ENCODE measurements around the gene ITPK1. TPM values are rescaled to one million over a fixed set of nuclear protein-coding genes. Genes with fewer than 3 reads are reported as not detected.

The ITPK1 gene
- polyA plus RNA-seq, 4 donors = 30.4 to 34.3 (median 31.7) TPM

DNA sequence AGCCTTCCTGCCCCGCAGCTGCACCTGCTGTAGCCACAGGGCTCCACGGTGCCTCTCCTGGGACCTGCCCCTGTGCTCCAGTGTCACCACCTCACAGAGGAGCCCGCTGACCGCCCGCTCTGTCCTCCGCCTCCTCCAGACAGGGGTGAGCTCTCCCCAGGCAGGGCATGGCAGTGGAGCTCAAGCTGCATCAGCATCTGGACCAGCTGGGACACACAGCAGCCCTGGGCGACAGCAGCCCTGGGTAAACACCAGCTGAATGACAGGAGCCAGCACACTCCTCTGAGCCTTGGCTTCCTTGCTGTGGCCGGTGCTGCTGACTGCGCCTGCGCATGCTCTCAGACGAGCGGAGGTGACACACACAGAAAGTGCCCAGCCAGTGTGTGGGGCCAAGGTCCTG is 170.7 kb downstream of the ITPK1 start:
- no peak for DNase-seq (ENCODE audit: low read depth in 4 of 4, low spot score in 3 of 4)

DNA sequence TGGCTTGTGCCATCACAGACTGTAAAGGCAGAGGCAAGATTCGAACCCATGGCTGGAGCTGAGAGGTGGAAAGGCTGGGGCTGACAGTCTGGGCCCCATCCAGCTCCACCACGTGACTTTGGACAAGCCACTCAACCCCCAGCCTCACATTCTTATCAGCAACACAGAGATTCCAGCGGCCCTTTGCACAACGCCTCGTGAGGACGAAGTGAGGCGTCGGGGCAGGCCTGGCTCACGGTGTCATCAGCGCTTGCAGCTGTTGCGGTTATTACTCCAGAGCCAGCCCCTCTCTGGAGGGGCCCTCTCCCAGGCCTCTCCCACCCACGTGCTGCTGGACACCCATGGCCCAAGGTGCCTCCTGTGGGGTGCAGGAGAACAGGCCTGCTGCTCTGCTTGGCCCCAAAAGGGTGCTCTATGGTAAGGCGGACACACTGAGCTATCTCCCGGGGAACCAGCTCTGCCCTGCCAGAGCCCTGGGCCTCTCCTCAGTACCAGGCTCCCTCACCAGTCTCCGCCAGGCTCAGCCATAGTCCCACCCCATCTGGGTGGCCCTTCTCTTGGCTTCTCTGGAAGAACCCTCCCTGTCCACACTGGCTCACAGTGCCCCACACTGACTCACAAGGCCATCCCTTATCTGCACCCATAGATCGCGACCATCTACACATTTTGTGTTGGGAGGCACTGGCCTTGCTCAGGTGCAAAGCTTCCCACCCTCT is 171.7 kb downstream of the ITPK1 start:
- no peak for DNase-seq (ENCODE audit: low read depth in 4 of 4, low spot score in 3 of 4)

DNA sequence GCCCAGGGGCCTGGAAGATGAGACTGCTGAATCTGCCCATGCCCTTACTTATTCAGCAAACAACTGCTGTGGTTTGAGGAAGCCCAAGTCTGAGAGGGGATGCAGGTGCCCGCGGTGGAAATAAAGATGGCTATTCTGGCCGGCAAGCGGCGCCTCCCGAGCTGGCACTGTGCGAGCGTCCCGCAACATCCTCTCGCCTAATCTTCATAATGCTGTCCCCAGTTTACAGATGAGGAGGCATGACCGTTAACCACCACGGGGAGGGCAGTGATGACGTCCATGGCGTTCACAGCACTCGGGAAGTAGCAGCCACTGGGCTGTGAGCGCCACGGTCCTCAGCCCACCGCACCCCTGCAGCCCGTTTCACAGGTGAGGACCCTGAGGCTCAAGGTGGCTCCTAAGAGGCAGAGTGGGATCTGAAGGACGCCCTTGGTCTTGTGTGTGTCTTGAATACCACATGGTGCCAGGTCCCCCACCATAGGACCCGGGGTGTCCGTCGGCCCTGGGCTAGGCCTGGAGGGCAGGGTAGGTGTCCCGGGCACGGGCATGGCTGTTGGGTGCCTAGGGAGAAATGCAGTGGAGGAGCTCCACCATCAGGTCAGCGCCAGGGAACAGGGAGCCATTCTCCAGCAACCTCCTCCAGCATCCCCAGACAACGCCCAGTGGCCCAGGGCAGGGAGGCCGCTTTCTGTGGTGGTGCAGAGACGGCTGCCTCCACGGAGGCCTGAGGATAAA is 172.6 kb downstream of the ITPK1 start:
- no peak for DNase-seq (ENCODE audit: low read depth in 4 of 4, low spot score in 3 of 4)

DNA sequence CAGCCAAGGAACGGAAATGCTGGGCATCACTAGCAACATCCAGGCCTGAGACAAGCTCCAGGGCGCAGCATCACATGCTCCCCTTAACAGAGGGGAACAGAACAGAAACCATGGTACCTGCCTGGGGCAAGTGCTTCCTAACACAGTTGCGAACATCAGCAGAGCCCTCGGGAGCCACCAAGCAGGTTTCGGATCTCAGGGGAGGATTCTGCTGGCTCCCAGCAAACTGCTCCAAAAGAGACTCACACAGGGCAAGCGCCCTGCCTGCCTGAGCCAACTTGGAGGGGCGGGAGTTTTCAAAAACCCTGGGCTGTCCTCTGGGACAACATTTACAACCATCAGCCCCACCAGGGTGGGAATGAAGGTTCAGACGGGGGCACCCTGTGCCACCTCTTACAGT is 173.1 kb downstream of the ITPK1 start:
- DNase-seq (ENCODE audit: low read depth in 4 of 4, low spot score in 3 of 4) = no peak

DNA sequence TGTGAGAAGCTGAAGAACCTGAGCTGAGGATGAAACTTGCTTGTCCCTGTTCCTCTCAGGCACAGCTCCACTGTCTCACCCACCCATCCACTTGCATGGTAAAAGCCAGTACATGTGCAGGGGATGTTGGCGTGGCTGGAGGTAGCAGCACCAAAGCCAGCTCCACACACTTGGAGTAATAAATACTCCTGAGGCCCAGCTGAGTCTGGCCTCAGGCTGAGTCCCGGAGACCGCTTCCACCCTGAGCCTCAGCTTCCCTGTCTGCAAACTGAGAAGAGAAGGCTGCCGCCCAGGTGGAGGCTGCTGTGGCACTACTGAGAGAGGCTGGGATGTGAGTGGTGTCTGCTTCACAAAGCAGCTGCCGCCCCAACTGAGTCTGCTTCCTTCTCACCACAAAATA is 173.6 kb downstream of the ITPK1 start:
- DNase-seq (ENCODE audit: low read depth in 4 of 4, low spot score in 3 of 4) = no peak

DNA sequence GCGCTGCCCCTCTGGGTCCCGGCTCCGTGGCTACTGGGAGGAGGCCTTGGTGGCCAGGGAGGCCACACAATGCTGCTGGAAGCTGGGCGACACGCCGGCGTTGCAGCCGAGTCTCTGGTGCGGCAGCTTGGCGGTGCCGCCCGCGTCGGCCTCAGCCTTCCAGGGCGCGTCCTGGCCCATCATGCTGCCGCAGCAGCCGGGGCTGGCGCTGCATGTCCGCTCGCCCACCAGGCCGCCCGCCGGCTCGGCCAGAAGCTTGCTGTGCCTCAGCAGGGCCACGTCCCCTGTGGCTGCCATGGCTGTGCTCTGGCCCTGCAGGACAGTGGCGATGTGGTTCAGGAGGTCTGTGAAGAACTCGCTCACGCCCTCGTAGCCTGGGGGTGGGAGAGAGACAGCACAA is 174.2 kb downstream of the ITPK1 start:
- DNase-seq (ENCODE audit: low read depth in 4 of 4, low spot score in 3 of 4) = no peak

DNA sequence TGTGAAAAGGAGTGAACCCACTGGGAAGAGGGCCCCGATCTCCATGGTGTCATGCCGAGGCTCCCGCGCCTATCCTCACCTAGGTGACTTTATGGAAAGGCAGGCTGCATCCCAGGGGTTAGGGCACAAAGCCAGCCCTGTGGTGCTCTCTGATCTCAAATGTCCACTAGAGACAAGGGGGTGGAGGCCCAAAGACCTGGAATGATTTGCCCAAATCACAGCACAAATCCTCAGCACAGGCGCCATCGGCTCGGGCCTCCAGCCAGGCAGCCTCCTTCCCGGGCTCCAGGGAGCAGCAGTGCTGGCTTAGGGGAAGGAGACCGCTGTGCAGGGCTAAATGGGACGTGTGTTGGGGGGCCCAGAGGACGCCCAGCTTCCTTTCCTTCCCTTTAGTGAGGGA is 175.2 kb downstream of the ITPK1 start:
- DNase-seq (ENCODE audit: low read depth in 4 of 4, low spot score in 3 of 4) = no peak

DNA sequence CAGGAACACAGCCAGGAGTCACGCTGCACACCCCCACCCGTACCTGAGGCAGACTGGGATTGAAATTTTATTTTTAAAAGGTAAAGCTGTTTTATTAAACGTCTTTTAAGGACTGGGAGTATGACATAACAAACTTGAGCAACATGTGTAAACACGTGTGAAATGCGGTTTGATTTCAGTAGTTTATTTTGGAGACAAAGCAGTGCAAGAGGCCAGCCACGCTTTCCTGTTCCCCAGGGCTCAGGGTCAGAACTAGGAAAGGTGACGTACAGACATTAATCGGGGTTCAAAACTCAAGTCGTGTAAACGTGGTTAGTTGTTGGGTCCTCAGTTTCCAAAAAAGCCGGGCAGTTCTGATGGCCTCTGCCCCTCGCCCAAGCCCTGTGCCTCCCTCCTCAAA is 176.0 kb downstream of the ITPK1 start:
- DNase-seq (ENCODE audit: low read depth in 4 of 4, low spot score in 3 of 4) = no peak

DNA sequence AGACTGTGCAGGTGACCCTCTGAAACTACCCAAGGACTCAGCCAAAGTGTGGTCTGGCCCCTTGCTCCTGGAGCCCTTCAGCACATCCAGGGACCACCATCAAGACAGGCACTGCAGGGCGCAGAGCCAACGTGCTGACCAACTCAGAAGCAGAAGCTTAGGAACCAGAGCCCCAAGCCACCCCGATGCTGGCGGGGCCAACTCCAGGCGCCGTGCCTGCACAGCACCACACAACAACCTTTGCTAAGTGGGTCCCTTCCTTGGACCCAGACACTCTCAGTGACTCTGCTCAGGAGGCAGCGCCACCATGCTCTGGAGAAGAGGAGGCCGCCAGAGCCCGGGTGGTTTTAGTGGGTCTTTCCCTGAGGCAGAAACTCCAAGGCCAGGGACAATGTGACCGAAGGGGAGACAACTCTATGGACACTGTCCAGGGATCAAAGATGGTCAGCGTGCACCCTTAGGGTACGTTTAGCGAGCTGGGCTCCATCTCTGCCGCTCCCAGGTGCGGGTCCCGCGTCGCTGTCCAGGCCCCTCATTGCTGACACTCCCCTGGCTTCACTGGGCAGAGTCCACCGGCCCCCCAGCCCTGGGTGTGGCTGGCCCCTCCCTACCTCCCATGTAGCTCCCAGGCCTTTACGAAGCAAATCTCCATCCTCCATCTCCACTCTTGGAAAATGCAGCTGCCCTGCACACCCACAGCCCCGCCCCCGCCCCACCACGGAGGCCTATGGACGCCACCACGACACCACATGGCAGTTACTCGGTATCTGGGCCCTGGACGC is 176.6 kb downstream of the ITPK1 start:
- DNase-seq (ENCODE audit: low read depth in 4 of 4, low spot score in 3 of 4) = no peak

DNA sequence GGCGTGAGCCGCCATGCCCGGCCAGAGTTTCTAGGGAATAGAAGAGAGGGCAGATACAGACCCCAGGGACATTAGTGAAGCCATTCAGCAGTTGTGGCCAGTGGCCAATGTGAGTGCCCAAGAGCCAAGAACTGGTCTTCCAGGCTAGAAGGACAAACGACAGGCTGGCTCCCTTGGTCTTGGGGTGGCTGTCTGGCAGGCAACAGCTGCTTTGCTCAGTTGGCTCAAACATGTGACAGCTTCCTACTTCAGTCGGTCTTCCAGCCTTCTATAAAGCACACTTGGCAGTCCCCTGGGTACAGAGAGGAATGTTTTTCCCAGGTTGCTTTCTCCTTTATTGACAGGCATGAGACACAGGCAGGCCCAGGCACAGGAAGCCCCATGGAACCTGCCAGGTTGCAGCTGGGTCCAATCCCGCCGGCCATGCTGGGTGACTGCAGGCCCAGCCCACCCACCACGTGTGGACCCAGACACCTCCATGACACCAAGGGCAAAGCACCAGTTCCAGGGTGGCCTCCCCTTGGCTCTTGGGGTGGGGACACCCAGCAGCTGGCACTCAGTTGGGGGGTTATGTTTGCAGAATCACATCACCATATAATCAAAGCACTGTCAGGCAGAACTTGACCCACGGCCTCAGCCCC is 177.4 kb downstream of the ITPK1 start:
- no peak for DNase-seq (ENCODE audit: low read depth in 4 of 4, low spot score in 3 of 4)

DNA sequence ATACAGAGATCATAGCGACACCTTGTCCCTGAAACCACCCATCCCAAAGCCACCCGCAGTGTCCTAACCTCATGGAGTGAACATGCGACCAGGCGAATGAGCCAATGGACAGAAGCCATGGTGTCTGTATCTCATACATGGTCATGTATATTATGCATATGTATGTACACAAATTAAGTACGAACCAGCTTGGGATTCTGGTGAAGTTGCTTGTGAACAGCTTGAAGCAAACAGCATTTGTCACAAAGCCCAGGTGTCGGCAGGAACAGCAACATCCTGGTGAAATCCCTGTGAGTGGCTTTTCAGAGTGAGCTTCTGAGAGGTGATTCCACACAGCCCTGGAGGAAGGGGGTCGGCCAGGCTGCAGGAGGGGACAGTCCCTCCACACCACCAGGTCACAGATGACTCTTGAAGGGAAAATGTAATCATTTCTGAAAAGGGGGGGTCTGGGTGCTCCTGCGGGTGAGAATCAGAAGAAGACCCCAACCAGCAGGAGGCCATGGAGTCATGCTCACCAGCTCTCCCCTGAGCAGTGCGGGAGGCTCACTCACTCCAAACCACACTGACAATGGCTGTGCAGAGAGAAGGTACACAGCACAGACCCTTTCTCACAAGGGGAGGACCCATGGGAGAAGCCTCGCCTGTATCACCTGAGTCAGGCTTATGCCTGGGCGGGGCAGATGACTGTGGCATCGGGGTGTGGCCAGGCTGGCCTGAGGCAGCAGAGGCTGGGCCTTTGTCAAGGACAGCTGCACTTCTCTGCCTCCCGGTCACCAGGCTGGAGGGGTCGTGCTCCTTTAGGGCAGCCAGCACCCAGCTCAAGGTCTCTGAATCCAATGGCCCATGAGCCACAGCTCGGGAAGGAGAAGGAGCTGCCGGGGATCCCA is 178.4 kb downstream of the ITPK1 start:
- no peak for DNase-seq (ENCODE audit: low read depth in 4 of 4, low spot score in 3 of 4)

DNA sequence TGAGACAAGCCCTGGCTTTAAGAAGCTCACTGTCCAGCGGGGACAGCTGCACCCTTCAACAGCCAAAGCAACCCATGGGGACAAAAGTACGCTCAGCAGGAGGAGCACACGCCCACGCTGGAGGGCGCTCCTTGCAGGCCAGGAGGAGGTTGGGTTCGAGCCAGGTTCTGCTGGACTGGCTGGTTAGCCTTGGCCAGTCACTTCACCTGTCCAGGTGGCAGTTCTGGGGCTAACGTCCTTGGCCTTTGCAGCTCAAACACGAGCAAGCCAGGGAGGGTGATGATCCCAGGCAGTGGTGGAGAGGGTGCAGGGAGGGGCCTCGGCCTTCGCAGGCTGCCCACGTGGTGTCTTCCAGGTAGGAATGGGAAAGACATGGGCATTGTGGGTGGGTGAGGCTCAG is 179.6 kb downstream of the ITPK1 start:
- no peak for DNase-seq (ENCODE audit: low read depth in 4 of 4, low spot score in 3 of 4)

DNA sequence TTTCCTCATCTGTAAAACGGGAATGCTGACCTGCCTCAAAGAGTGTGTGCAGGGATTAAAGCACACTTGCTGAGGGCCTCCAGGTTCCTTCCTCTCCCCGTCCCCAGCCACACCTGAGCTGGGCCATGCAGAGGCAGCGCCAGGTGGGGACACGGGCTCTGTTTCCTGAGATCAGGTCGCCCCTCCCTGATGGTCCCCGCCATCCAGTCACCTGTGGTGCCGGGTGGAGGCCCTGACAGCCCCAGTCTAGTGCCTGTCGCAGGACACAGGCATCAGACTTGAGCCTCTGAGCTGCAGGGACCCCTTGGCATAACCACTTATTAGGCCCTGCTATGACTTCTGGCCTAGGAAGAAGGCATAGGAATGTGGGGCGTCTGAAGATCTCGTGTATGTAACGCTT is 180.3 kb downstream of the ITPK1 start:
- DNase-seq (ENCODE audit: low read depth in 4 of 4, low spot score in 3 of 4) = no peak

DNA sequence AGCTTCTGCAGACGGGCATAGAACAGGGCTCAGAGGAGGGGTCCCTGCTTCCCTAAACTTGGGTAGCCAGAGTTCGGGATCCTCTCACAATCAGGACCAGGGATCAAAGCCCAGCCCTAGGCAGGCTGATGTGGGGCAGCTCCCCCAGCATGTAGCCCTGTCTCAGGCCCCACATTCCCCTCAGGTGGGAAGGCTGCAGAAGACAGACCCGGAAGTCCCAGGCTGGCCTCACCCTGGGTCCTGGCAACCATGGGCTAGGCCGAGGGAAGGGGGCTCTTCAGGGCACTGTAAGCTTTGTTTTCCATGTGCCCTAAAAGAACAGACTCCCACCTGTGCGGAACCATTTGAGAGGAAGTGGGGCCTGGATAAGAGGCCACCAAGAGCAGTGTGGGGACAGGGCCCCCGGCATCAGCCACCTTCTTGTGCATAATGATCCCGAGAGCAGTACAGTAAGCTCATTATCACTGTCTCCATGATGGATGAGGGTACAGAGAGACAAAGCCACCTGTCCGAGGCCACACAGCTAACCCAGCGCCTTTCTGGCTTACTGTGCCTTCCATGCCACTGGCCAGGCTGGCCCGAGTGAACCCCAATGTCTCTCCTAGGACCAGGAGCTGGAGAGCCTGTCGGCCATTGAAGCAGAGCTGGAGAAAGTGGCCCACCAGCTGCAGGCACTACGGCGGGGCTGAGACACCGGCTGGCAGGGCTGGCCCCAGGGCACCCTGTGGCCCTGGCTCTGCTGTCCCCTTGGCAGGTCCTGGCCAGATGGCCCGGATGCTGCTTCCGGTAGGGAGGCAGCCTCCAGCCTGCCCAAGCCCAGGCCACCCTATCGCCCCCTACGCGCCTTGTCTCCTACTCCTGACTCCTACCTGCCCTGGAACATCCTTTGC is 181.3 kb downstream of the ITPK1 start:
- DNase-seq (ENCODE audit: low read depth in 4 of 4, low spot score in 3 of 4) = no peak

DNA sequence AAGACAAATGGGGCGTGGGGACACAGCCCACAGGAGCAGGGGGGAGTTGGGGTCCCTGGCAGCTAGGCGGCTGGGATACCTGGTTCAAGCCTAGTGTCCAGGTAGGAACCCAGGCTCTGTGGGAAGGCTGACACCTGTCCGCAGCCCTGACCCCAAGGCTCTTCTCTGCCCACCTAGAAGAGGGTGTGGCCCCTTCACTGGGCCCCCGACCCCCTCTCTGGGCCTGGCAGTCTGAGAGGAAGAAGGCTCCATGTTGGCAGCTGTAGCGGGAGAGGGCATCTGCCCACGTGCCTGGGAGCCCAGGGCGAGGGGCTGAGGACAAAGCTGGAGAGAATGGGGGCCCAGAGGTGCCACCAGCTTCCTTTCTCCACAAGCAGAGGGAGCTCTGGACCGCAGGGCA is 182.2 kb downstream of the ITPK1 start:
- DNase-seq (ENCODE audit: low read depth in 4 of 4, low spot score in 3 of 4) = no peak

DNA sequence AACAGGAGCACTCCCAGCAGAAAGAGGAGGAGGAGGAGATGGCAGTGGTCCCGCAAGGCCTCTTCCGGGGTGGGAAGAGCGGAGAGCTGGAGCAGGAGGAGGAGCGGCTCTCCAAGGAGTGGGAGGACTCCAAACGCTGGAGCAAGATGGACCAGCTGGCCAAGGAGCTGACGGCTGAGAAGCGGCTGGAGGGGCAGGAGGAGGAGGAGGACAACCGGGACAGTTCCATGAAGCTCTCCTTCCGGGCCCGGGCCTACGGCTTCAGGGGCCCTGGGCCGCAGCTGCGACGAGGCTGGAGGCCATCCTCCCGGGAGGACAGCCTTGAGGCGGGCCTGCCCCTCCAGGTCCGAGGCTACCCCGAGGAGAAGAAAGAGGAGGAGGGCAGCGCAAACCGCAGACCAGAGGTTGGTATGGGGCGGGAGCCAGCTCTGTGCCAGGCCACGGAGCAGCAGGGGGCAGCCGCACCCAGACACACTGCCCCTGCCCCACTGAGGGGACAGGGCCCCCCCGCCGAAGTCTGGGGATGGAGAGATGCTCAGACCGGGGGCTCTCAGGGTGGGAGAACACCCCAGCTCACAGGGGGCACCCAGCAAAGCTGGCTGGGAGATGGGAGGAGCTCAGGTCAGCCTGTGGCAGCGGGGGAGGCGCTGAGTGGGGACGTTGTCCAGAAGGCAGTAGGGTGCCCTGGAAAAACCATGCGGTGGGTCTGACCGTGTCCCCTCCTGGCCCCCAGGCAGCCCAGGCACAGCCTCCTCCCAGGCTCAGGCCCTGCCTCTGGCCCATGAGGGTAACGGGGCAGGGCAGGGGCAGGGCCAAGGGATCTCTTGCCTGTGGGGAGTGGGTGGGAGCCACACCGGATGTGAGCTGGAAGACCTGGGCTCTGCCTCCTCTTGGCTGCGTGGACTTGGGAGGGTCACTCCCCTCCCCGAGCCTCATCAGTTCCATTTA is 183.0 kb downstream of the ITPK1 start:
- DNase-seq (ENCODE audit: low read depth in 4 of 4, low spot score in 3 of 4) = no peak

DNA sequence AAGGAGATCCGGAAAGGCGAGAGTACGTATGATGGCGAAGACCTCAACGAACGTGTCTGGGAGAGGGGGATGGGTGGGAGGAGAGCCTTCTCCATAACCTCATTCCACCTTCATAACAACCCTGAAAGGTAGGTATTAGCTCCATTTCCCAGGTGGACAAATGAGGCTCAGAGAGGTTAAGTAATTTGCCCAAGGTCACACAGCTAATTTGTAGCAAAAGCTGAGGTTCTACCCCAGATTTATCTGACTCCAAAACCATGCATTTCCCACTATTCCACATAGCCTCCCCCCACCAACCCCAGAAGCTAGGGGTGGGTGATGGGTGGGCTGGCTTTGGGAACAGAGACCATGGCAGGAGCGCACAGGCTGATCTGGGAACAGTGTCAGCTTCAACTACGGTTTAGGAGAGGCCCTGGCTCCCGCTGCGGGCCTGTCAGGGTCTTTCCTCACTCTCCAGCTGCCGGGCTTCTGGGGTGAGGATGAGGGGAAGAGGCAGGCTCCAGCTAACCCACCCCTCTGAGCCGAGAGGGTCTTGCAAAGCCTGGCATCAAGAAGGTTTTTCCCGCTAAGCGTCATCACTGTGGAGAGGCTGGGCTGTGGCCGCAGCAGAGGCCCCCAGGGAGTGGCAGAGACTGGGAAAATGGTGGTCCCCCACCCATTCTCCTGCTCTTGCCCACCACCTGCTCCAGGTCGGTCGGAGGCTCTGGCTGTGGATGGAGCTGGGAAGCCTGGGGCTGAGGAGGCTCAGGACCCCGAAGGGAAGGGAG is 183.9 kb downstream of the ITPK1 start:
- DNase-seq (ENCODE audit: low read depth in 4 of 4, low spot score in 3 of 4) = no peak

Measured in right renal pelvis (tissue), 4 donors.